Activated CD4-positive, alpha-beta T cell treated with anti-CD3 and anti-CD28 coated beads, Interleukin-2, amount 50 U/mL, for 4 hours (primary cell): ENCODE data around the gene ZNF17.

Experiments used
- DNase-seq, 2 experiments: peaks; one replicate each; pipeline ENCODE4 v3.0.0-alpha.2; 2020

ZNF17 gene

DNA sequence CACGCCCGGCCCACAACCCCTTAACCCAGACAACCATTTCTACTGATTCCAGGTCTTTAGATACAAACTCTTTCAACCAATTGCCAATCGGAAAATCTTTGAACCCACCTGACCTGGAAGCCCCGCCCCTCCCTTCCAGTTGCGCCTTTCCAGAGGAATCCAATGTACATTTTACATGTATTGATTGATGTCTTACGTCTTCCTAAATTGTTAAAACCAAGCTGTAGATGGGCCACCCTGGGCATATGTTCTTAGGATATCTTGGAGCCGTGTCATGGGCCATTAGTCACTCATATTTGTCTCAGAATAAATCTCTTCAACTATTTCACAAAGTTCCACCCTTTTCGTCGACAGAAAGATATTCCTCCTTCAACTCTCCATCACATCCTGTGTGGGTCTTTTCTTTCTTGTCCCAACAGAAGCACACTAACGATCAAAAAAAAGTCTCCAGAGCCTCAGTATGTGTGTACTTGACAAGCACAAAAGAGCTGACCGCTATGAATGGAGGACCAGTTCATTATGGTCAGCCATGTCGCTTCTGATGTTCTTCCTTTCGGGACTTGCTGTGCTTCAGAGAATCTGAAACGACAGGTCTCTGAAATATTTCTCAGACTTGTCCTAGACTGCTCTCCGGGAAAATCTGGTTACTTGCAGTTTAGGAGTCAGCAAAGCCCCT is 23.6 kb downstream of the ZNF17 start:
- DNase-seq, result no peak

DNA sequence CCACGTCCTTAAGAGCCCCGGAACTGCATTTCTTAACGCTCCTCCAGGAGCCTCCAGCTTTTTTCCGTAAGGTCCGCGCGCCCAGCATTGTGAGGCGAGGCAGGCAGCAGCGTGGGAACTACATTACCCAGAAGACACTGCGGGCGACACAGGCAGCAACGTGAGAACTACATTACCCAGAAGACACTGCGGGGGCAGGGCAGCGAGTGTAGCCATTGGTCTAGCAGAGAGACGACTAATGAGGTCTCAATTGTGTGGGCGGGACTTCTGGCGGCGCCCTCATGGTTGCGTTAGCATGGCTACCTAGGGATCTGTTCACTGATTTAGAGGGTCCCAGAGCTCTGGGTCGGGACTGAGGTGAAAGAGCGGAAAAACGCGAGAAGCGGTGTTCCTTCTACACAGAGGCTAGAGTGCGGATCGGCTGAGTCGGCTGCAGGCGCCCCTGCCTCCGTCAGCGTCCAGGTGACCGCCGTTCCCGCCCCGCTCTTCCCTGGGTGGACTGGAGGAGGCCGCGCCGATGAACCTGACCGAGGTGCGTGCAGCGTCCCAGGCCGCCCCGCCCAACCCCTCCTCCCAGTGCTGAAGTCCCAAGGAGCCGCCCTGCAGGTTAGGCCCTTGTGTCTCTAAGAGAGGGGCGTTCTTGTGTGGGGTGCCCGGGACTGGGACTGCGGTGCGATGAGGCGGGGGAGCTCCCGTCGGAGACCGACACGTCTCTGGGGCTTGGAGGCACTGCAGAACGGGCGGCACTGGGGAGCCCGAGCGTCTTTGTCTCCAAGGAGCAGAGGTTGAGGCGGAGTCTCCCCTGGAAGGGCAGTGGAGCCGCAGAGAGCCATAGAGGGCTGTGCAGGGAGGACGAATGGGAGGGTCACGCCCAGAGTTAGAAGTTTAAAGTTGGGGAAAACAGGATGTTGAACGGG is 24.4 kb downstream of the ZNF17 start, which contains the start of gene ZNF749:
Gene ZNF749, plus strand, starts transcription at position 264 of the 917 bp plus-strand sequence. Its CDS starts 254 bp downstream, at position 518.
- peak; percentile 98 for DNase-seq

DNA sequence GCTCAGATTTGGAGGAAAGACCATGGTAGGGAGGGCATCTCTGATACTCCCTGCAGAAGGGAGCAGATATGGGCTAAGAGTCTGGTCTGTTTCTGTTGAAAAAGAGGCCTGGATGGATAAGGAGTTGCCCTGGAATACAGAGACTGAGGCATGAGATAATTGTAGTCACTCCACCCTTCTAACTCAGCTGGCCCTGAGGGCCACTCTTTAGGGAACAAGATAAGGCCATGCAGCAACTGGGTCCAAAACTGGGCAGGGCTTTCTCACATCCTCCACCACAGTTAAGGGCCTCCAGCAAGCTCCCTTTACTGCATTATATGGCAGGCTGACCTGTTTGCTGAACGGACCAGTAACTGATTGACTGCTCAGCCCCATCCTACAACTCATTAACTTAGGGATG is 25.5 kb downstream of the ZNF17 start:
- DNase-seq, result no peak

DNA sequence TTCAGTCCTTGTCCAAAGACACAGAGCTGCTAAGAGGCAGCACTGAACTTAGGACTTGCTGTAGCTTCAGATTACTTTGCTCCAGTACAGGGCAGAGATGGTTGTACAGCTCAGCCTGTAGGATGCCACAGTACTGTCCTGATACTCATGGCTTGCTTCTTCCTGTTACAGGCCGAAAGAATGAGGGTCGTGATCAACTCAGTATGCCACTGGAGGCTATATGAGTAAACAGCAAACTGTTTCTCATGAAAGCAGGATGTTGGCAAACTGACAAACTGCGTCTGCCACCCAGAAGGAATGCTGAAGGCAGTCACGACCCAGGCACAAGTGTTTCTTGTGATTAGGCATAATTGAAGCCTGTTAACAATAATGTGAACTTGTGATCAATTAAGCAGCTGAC is 27.0 kb downstream of the ZNF17 start:
- DNase-seq, result no peak

DNA sequence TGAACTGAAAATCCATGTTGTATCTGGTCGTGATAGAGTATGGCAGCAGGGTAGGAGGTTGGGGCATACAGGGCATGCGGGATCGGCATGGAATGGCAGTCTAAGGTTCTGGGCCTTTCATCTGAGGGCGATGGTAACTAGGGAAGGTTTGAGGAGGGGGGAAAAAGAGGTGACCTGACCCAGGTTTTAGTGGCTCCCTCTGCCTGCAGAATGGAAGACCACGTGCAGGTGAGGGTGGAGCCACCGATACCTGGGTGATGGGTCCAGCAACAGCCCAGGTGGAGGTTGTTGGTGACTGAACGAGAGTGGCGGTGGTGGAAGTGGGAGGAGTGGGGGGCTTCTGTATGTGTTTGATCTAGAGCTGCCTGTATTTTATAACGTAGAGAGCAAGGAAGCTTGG is 28.0 kb downstream of the ZNF17 start:
- no peak for DNase-seq

DNA sequence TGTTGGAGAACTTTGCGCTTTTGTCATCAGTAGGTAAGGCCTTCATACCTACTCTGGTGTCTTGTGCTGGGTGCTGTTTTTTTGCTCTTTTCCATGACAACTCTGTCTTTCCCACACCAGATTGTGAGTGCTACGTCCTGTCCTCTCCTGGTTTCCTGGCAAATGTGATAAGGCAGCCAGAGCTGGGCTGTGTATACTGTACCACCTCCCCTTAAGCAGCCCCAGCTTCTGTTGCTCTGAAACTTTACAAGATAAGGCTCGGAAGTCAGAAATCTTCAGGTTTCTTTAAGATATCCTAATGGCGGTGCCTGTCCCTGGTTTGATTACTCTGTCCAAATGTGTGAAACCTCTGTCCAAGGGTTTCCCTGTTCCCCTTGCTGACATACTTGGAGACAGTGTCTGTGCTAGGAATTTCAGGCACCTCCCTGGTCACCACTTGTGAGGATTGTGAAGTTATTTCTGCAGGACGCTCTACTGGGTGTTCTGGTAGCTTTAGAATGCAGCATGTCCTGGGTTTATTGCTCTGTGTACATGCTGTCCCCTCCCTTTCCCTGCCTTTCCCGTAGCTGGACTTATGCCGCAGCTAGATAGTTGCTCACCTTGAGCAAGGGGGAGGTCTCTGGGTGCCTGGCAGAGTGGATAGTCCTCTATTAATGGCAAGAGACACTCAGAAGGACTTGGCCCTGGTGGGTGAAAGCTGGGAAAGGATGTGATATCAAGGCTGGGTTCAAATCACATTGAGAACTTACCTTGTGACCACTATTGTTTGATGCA is 31.2 kb downstream of the ZNF17 start:
- DNase-seq, result no peak

DNA sequence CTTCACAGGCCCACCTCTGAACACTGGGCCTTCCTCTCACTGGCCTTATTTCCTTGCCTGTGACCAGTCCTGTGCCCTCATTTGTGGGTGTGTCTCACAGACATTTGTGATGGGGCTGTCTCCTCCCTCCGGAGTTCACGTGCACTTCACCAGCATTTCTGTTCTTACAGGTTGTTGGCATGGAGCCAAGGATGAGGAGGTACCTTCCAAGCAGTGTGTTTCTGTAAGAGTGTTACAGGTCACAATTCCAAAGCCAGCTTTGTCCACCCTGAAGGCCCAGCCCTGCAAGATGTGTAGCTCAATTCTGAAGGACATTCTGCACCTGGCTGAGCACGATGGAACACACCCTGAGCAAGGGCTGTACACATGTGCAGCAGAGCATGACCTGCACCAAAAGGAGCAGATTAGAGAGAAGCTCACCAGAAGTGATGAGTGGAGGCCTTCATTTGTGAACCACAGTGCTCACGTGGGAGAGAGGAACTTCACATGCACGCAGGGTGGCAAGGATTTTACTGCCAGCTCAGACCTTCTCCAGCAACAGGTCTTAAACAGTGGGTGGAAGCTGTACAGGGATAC is 32.2 kb downstream of the ZNF17 start:
- DNase-seq, result no peak

DNA sequence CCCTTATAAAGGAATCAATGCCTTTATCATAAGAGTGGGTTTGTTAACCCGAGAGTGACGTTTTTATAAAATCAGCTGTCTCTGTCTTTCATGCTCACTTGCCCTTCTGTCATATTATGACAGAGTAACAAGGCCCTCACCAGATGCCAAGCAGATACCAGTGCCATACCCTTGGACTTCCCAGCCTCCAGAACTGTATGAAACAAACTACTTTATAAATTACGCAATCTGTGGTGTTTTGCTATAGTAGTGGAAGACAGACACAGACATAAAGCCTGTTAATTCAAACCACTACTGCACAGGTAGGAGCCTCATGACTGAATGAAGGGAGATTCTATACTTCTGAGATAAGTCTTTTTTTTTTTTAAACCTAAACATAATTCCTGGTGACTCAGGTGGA is 41.3 kb downstream of the ZNF17 start:
- DNase-seq, result no peak

DNA sequence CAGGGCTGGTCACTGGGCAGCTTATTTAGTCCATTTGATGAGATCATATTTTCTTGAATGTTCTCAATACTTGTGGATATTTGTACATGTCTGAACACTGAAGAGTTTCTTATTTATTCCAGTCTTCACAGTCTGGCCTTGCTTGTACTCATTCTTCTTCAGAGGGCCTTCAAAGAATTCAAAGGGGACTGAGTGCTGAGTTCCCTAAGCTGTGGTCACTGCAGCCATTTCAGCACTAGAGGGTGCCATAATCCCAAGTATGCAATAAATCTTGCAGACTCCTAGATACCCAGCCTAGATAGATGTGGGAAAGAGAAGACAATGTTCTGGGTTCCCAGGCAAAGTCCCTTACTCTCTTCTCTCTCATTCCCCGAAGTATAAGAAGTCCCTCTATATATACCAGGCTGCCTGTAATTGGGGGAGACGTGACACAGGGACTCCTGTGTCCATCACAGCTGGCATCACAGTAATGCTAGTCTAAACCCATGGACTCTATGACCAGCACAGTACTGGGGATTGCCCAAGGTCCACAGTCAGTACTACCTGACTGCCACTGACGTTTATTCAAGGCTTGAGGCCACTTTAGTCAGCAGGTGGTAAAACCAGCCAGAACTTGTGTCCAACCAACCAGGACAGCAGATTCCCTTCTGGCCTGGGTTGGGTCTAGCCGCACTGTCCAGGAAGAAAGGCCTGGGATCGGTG is 54.9 kb downstream of the ZNF17 start:
- peak in 1 of 2 experiments; percentile 8 for DNase-seq

DNA sequence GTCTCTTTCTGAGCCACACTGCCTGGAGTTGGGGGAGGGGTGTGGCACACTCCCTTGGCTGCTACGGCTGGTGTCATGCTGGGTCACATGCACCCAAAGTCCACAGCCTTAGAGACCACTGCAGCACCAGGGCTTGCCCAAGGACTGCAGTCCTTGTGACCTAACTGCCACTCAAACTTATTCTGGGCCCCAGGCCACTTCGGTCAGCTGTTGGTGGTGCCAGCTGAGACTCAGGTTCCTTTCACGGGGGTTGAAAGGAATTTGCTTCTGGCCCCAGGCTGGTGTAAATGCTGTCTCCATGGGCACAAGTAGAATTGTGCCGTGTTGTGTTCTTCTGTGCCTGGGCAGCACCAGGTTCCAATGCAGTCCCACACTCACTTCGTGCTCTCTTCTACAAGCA is 55.5 kb downstream of the ZNF17 start:
- DNase-seq, result no peak
